Sciatic nerve (tissue), 2 donors: ENCODE data around the gene GPR153. TPM values are rescaled to one million over a fixed set of nuclear protein-coding genes. Genes with fewer than 3 reads are reported as not detected.
A peak's percentile ranks its signal among the peaks of the same experiment; 100 is the strongest.

Experiments used
- ATAC-seq: fragments of 200-7000 bp; cut with Tn5 transposase; one replicate; pipeline ENCODE4 v1.9.1; 2020; ENCODE audit warnings: mild to moderate bottlenecking, moderate library complexity
- DNase-seq: peaks from one replicate; pipeline ENCODE4 v3.0.0-alpha.2; 2020; ENCODE audit warnings: low spot score
- intact Hi-C: fragments of 100-400 bp; cut with DNase I; formaldehyde crosslinking; loops from one replicate; pipeline ENCODE4 v1.14.2; 2022
- total RNA-seq: library from RNA; stranded (reverse); fragmentation: NEBNext Ultra II Directional; extraction: Animal tissue kit (Norgen Biotek cat#: 25700); gene quantifications from one replicate; pipeline ENCODE4 v1.2.1, GENCODE V29; 2021
- donor health status: DM: no; HTN: no; CAD: no.
- donor health status: DM: no; HTN: no; CAD: no.

GPR153 gene
- total RNA-seq, 1 donor from 2014 or later, result 10.6 TPM

DNA sequence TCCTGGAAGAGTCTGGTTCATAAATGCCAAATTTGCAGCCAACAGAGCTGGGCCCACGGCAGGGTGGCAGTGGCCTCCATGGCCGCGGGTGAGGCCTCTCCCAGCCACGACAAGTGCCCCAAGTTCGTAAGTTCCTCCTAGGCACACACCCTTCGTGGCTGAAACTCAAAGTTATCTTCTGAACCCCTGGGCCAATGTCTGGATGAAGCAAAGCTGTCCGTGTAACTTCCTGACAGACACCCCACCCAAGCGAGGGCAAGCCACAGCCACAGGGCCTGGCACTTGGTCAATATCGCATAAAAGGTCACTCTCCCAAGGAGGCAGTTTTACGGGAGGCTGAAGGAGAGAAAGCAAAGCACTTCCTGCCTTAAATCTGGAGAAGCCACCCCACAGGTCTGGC, 27.8 kb upstream of the GPR153 start:
- no peak for DNase-seq
- intact Hi-C loops, result no loop called here
- no peak for ATAC-seq

GRCh38 chr1:6288026-6288425, 27.1 kb upstream of the GPR153 start:
- DNase-seq, result no peak
- intact Hi-C loops, result no loop called here
- no peak for ATAC-seq

- DNase-seq (no peak), ATAC-seq (peak; percentile 73)
- intact Hi-C loops, result no loop called here
These were observed 26.6 kb upstream of the GPR153 start for GRCh38 chr1:6287431-6287886.

DNA sequence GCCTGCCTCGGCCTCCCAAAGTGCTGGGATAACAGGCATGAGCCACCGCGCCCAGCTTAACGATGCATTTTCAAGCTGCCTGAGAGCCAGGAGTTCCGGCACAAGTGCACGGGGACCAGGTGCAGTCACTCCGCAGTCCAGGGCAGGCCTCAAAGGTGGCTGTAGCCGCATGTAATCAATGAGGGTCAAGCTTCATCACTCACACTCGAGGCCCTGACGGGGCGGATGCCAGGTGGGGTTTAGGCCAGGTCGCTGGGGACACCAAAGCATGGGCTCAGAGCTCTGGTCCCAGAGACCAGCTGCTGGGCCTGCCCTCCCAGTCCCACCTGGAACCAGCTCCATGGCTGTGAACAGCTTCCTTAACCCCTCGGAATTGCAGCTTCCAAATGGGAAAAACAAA, 26.1 kb upstream of the GPR153 start:
- intact Hi-C loops, result no loop called here
- ATAC-seq, result no peak
- no peak for DNase-seq

DNA sequence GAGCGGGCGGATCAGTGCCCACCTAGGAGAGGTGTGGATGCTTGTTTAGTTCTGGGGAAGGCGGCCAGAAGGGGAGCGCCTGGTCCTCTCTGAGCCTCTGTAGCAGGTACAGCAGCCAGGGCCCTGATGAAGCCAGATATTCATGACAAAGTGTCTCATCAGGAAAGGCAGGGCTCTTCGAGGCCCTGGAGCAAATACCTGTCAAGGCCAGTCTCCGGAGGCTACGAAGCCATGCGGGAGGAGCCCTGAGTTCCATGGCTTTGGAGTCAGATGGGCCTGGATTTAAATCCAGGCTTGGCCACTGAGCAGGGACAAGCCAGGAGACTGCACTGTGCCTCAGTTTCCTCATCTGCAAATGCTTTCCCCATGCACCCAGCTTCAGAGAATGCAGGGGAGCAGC, 25.4 kb upstream of the GPR153 start:
- no peak for ATAC-seq
- no peak for DNase-seq
- intact Hi-C loops, result no loop called here

DNA sequence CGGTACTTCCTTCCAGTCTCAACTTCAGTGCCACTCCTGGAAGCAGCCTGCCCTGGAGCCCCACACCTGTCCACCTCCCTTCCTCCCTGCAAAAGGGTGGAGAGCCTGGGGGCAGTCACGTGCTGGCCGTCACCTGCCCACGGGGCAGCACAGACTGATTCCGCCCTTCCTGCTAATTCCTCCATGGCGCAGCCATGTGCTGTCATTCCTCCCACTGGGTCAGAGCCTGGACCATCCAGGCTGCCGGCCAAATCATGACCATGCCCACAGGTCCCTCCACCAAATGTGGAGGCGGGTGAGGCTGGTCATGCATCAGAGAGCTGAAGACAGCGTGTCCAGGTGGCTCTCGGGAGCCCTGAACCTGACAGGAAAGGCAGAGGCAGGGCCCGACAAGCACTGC, 24.4 kb upstream of the GPR153 start:
- no peak for ATAC-seq
- no peak for DNase-seq
- intact Hi-C loops, result no loop called here

DNA sequence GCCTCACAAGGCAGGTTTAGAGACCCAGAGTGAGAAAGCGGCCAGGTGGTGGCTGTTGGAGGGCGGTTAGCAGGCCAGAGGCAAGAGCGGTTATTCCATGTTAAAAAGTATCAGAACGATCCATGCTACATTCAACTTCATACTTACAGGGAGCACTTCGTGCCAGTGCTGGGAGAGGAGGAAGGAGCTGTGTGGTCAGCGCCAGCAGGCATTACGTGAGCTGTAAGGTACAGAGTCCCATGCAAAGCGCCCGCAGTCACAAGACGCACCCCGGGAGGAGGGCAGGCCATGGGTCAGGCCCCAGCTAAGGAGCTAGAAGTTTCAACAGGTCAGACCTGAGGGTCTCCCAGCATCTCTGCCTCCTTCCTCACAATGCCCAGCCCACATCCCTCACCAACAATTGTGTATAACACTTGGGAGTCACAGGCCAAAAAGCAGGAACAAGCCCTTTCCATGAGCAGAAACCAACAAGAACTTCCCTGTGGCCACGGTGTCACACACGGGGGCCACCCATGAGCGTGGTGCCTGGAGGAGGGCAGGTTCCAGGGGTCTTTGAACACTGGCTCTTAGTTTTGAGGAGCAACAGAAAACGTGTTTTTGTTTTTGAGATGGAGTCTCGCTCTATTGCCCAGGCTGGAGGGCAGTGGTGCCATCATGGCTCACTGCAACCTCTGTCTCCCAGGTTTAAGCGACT, 21.8 kb upstream of the GPR153 start:
- ATAC-seq, result no peak
- intact Hi-C loops, result no loop called here
- no peak for DNase-seq

DNA sequence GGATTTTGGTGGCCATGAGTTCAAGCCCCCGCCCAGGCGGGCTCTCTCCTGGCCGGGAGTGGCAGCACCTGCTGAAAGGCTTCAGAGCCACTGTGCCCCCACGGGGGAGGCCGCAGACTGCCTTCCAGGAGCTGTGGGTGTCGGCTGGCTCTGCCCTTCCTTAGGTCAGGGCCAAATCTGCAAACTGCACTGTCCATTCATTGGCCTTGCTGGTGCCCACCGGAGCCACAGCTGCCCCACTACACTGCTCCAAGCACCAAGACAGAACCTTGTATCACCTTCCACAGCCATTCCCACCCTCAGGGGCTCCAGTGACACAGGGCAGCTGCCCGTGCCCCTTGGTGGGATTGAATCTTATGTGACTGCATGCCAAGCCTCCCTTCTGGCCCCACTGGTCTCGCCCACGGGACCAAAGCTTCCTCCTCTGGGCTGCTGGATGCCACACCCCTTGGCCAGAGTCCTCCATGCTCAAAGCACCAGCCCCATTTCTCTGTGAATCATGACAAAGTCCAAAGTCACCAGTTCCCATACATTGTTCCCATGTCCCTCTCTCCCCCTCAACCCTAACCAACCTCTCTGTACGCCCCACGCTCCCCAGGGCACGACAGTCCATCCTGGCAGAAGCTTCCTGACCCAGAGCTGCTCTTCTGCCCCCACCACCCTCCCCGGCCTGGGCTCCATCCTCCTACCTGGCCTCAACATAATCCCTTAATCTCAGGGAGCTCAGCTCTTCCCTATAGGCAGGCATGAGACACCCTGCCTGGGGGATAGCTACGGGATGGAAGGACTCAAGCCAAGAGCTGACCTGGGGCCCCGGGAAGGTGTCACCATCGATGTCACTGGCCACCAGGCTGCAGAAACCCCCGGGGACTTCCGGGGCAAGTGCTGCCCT, 20.9 kb upstream of the GPR153 start:
- no peak for ATAC-seq
- intact Hi-C loops, result no loop called here
- DNase-seq, result no peak

- peak; percentile 62 for DNase-seq
- peak; percentile 36 for ATAC-seq
- intact Hi-C loops, result no loop called here
These were observed 20.0 kb upstream of the GPR153 start for GRCh38 chr1:6280761-6281451.

DNA sequence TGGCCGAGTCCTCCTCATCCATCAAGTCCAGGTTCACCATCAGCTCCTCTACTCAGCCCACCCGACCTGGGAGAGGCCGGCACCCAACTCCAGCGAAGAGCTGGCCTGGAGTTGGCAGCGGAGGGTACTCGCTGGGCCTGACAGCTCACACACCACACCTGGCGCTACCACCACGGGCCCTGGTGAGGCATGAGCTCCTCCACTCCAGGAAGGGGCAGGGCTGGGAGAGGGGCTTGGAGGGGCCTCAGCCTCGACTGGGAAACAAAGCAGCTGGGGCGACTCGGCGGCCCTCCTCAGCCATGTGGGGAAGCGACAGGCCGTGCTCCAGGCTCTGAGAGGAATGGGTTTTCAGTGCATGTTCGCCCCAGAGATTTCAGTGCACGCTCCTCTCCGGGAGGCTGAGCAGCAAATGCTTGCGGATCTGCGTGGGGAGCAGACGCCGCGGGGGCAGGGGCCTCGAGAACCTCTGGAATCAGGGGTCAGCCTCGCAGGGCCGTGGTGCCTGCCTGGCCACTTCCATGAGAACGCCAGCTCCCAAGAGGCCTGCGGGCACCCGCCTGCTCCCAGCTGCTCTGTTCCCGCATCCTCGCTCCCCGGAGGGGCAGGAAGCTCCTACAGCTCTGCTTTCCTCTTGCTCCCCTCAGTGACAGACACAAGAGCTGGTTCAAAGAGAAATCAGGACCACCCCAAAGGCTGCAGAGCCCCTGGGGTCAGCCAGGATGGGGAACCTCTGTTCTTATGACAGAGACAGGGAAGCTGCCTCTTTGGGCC, 18.9 kb upstream of the GPR153 start:
- intact Hi-C loops, result no loop called here
- DNase-seq (peak; percentile 49), ATAC-seq (no peak)

- DNase-seq (peak; percentile 50), ATAC-seq (no peak)
- intact Hi-C loops, result no loop called here
These were observed 18.2 kb upstream of the GPR153 start for GRCh38 chr1:6279066-6279465.

GRCh38 chr1:6278263-6278662, 17.4 kb upstream of the GPR153 start:
- ATAC-seq (no peak), DNase-seq (no peak)
- intact Hi-C loops, result no loop called here

DNA sequence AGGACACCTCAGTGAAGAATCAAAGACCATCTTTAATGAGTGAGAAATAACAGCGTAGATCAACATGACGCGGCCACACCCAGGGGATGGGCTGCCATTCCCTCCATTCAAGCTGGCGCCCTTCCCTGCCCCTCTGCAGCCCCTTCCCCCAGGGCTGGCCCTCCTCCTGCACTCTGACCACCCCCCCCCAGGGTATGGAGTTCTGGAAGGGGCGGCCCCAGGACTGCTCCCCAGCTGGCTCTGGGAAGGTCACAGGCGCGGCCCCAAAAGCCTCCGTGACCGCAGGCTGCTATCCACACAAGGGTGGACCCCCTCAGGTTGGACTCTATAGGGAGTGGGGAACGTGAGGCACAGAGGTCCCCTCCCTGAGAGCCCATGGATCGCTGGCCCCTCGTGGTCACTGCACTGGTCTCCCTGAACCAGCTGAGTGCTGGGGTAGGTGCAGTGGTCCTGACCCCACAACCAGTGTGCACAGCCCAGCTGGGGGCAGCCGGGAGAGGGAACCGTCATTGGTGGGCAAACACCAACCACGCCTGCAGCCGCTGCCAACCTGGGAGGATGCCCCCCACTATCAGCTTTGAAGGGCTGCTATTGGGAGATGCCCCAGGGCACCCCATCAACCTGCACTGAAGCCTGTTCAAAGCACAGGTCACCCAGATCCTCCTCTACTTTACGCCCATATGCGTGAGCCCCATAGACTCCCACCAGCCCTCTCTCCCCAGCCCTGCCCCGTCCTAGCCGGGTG, 16.1 kb upstream of the GPR153 start:
- ATAC-seq, result no peak
- intact Hi-C loops, result no loop called here
- no peak for DNase-seq

GRCh38 chr1:6275826-6276782, 15.2 kb upstream of the GPR153 start:
- DNase-seq, result no peak
- intact Hi-C loops, result no loop called here
- peak; percentile 77 for ATAC-seq

- no peak for ATAC-seq
- DNase-seq, result no peak
- intact Hi-C loops, result no loop called here
These were observed 13.8 kb upstream of the GPR153 start for GRCh38 chr1:6274622-6275139.

DNA sequence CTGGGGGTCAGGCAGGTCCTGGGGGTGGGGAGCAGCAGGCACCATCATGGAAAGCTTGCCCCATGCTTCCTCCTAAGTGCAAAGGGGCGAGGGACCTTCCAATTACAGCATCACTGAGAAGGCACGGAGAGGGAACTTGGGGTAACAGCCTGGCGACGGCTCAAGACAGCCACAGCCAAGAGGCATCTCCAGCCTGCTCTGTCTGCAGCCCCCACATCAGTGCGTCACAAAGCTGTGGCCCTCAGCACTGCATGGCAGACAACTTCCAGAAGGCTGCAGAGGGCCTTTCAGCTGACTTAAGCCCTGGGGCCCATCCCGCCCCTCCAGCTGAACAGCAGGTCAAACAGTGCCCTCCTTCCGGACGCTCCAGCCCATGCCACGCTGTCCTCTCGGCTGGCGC, 13.2 kb upstream of the GPR153 start:
- intact Hi-C loops, result no loop called here
- ATAC-seq (no peak), DNase-seq (no peak)

GRCh38 chr1:6273380-6273891, 12.5 kb upstream of the GPR153 start:
- no peak for ATAC-seq
- DNase-seq, result no peak
- intact Hi-C loops, result no loop called here
